Spleen (tissue), 13 donors: ENCODE measurements around the gene WAC. TPM values are rescaled to one million over a fixed set of nuclear protein-coding genes. Genes with fewer than 3 reads are reported as not detected.
A peak's percentile ranks its signal among the peaks of the same experiment; 100 is the strongest.
"Not testable (repeated sequence)": the region's sequence is repeated elsewhere in the genome, so short reads cannot be mapped to it uniquely, and the experiment has no call there.

Experiments
- DNase-seq: peaks from one replicate; pipeline ENCODE4 v3.0.0-alpha.2; 2020
- H3K27ac ChIP-seq, 8 donors: fragments of 200-600 bp; sonication (generic) in 7 of 8; 1 replicate in 4 of 8; 2 replicates in 4 of 8; pipeline versions ENCODE4 v1.5.0 to v1.8.0; 2016 to 2021; ENCODE audit warnings: inconsistent platforms in 4 of 8, mild to moderate bottlenecking in 4 of 8, moderate library complexity in 1 of 8
- H3K27me3 ChIP-seq, 7 donors: fragments of 200-600 bp; sonication (generic) in 6 of 7; replicated peaks in 1 of 7; 1 replicate in 4 of 7; 2 replicates in 3 of 7; pipeline versions ENCODE4 v1.5.0 to v1.8.0; 2016 to 2021; ENCODE audit warnings: inconsistent platforms in 3 of 7, mild to moderate bottlenecking in 1 of 7
- H3K36me3 ChIP-seq, 6 donors: fragments of 200-600 bp; sonication (generic) in 5 of 6; 1 replicate in 4 of 6; 2 replicates in 2 of 6; pipeline versions ENCODE4 v1.5.0 to v1.8.0; 2016 to 2021; ENCODE audit warnings: inconsistent platforms in 2 of 6
- H3K4me1 ChIP-seq, 6 donors: fragments of 200-600 bp; sonication (generic) in 5 of 6; 1 replicate in 3 of 6; 2 replicates in 3 of 6; pipeline versions ENCODE4 v1.5.0 to v1.8.0; 2016 to 2021; ENCODE audit warnings: inconsistent platforms in 3 of 6
- H3K4me3 ChIP-seq, 8 donors: fragments of 200-600 bp; sonication (generic) in 7 of 8; 1 replicate in 4 of 8; 2 replicates in 4 of 8; pipeline versions ENCODE4 v1.5.0 to v1.8.0; 2016 to 2021; ENCODE audit warnings: inconsistent platforms in 4 of 8, mild to moderate bottlenecking in 4 of 8, moderate library complexity in 2 of 8
- H3K9me3 ChIP-seq, 8 donors: fragments of 200-600 bp; sonication (generic) in 7 of 8; 1 replicate in 4 of 8; 2 replicates in 4 of 8; pipeline versions ENCODE4 v1.5.0 to v1.8.0; 2016 to 2021; ENCODE audit warnings: inconsistent platforms in 4 of 8
- POLR2A ChIP-seq, 3 donors: fragments of 450-650 bp; IDR thresholded peaks; one replicate each; pipeline ENCODE4 v1.5.1; 2017; ENCODE audit warnings: antibody characterized with exemption in 3 of 3, mild to moderate bottlenecking in 1 of 3
- POLR2AphosphoS5 ChIP-seq, 3 donors: sonication (generic); formaldehyde crosslinking; IDR thresholded peaks; one replicate each; pipeline ENCODE4 v1.5.1; 2017; ENCODE audit warnings: antibody characterized with exemption in 3 of 3
- WGBS, 5 donors: extraction: QIAGEN DNeasy Blood & Tissue Kit in 3 of 5; methylation state at CpG; one replicate each; pipeline versions ENCODE4 v1.1.5 to v1.1.7; 2013 to 2018; 5-methylcytosine and 5-hydroxymethylcytosine counted together
- intact Hi-C: fragments of 100-400 bp; cut with DNase I; formaldehyde crosslinking; loops from one replicate; pipeline ENCODE4 v1.15.0; 2023; ENCODE audit warnings: low total_unique reads
- long read RNA-seq, 2 donors: transcript quantifications; one replicate each; lab custom pipeline, GENCODE V29; 2026
- polyA plus RNA-seq, 3 donors: library from polyadenylated mRNA; stranded (reverse); fragments of 200-250 nt; gene quantifications; one replicate each; pipeline ENCODE4 v1.2.1, GENCODE V29; 2013
- total RNA-seq, 7 donors: library from RNA; depleted of rRNA in 3 of 7; stranded (reverse); fragments of >200 nt in 3 of 7; fragmentation: NEBNext Ultra II Directional in 4 of 7; extraction: Animal tissue kit (Norgen Biotek cat#: 25700) in 4 of 7; gene quantifications; one replicate each; pipeline versions ENCODE4 v1.1.0 to v1.2.1, GENCODE V29; 2016 to 2021
- TF ChIP-seq, protein P1 (sequence below), 11 experiments: fragments of 200-600 bp in 7 of 11; fragments of 450-650 bp in 4 of 11; sonication (generic) in 4 of 11; IDR thresholded peaks in 8 of 11; conservative IDR thresholded peaks in 3 of 11; 1 replicate in 7 of 11; 2 replicates in 4 of 11; pipeline versions ENCODE4 v1.4.0 to v1.8.0; 2016 to 2021; ENCODE audit warnings: antibody characterized with exemption in 11 of 11, inconsistent platforms in 4 of 11, mild to moderate bottlenecking in 1 of 11
- donor health status: healthy with polysubstance abuse.
- donor health status: DM: no; HTN: no; CAD: no; lungs with moderate emphysema.
- donor health status: DM: no; HTN: no; CAD: no.
- donor health status: Bipolar disorder and iron deficiency.
- donor health status: healthy.
- donor health status: DM: no; HTN: no; CAD: no.
- donor health status: DM: yes; HTN: yes; CAD: no.

WAC gene, protein sequence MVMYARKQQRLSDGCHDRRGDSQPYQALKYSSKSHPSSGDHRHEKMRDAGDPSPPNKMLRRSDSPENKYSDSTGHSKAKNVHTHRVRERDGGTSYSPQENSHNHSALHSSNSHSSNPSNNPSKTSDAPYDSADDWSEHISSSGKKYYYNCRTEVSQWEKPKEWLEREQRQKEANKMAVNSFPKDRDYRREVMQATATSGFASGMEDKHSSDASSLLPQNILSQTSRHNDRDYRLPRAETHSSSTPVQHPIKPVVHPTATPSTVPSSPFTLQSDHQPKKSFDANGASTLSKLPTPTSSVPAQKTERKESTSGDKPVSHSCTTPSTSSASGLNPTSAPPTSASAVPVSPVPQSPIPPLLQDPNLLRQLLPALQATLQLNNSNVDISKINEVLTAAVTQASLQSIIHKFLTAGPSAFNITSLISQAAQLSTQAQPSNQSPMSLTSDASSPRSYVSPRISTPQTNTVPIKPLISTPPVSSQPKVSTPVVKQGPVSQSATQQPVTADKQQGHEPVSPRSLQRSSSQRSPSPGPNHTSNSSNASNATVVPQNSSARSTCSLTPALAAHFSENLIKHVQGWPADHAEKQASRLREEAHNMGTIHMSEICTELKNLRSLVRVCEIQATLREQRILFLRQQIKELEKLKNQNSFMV
- total RNA-seq: 100 to 1,000 TPM; 139 to 181 (median 150) TPM
- polyA plus RNA-seq: 10 to 100 TPM; 29.6 to 38.8 (median 30.8) TPM
- long read RNA-seq, donor 1, partial matches to known transcripts: 34 of 37 reads
- long read RNA-seq, donor 1, other reads (novel, unspliced or antisense): 0 of 37 reads
- long read RNA-seq, donor 2, partial matches to known transcripts: 0 of 2 reads
- long read RNA-seq, donor 2, other reads (novel, unspliced or antisense): 0 of 2 reads

DNA sequence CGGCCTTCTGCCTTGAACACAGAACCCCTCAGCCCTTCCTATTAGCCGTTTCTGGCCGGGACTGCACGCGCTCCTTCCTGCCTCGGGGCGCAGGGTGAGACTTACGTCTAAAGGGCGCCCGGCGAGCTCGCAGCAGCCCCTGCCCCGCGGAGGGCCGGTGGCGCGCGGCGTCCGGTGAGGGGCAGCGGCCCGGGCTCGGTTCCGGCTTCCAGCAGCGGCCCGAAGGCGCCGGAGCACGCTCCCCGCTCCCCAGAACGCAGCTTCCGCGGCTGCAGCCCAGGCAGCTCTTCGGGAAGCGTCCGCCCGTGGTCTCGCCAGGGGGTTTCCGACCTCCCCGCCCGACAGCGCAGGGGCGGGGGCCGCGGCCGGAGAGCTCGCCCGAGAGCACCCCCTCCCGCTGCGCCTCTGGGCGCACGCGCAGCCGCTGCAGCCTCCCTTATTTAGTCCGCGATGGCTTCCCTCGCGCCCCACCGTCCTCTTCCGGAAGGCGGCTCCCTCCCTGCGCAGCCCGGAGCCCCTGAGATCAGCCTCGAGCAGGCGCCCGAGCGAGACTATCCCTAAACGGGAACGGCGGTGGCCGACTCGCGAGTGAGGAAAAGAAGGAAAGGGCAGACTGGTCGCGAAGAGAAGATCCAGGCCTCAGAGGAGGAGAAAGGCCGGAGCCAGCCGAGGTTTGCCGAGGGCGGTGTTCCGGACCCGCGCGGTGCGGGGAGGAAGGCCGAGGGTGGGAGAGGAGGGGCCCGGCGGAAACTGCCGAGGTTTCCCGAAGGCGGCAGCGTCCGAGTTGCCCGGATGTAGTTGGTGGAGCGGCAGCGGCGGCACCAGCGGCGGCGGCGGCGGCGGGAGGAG, at the start of gene WAC:
Gene WAC, plus strand, starts transcription at position 782 of the 849 bp plus-strand sequence. CDS start 462 bp downstream, outside the sequence.
- H3K27ac ChIP-seq: peak within 1 kb of the TSS; percentile 98 to 100 (median 99)
- TF ChIP-seq POLR2AphosphoS5 (IDR thresholded peaks at IDR 0.05) (peak; percentile 92 to 98 (median 96)), POLR2A (IDR thresholded peaks at IDR 0.05) (peak in 2 of 3 donors; percentile 19 to 70)
- TF ChIP-seq, protein P1, sequence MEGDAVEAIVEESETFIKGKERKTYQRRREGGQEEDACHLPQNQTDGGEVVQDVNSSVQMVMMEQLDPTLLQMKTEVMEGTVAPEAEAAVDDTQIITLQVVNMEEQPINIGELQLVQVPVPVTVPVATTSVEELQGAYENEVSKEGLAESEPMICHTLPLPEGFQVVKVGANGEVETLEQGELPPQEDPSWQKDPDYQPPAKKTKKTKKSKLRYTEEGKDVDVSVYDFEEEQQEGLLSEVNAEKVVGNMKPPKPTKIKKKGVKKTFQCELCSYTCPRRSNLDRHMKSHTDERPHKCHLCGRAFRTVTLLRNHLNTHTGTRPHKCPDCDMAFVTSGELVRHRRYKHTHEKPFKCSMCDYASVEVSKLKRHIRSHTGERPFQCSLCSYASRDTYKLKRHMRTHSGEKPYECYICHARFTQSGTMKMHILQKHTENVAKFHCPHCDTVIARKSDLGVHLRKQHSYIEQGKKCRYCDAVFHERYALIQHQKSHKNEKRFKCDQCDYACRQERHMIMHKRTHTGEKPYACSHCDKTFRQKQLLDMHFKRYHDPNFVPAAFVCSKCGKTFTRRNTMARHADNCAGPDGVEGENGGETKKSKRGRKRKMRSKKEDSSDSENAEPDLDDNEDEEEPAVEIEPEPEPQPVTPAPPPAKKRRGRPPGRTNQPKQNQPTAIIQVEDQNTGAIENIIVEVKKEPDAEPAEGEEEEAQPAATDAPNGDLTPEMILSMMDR (IDR thresholded peaks at IDR 0.05 in 8 of 11, conservative IDR thresholded peaks at IDR 0.05 in 3 of 11): peak in 6 of 11 experiments; percentile 16 to 49 (median 32)
- H3K36me3 ChIP-seq: peaks cover 3 to 40% (median 20%) of the 10 kb centered on the region in 6 donors
- H3K9me3 ChIP-seq: no peaks in the 10 kb centered on the region
- no peaks in the 10 kb centered on the region for H3K27me3 ChIP-seq
- peak within 1 kb of the TSS; percentile 67 to 95 (median 86) for H3K4me3 ChIP-seq
- peak; percentile 99 for DNase-seq
- WGBS, 5 donors: 0 to 1% (median 0%) methylated on average over 51 to 102 of the region's 102 CpGs
- H3K4me1 ChIP-seq: peaks cover 29 to 77% (median 55%) of the 10 kb centered on the region in 6 donors
- intact Hi-C loops: loop anchor here (10.0 kb wide), 1 partner anchor 52 kb away; no protein-coding TSS in a partner anchor

DNA sequence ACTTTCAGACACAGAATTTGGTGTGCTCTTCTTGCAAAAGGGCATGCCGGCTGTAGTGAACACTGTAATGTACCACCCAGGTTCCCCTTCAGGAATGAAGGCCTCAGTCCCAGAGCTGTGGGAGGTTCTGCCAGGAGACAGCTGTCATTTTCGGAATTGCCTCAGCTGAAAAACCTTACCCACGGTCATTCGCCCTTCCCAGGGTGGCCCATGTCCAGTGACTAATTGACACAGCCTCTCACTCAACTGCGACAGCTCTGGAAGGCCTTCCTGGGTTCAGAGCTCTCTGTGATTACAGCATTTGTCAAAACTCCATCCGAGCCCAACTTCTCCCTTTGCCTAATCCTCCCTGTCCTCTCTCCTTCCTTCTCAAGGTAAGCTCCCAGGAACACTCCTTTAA, 43.7 kb upstream of the WAC start:
- no peaks in the 10 kb centered on the region for H3K36me3 ChIP-seq
- TF ChIP-seq POLR2AphosphoS5 (IDR thresholded peaks at IDR 0.05) (no peak), POLR2A (IDR thresholded peaks at IDR 0.05) (no peak)
- TF ChIP-seq, protein P1 (IDR thresholded peaks at IDR 0.05 in 8 of 11, conservative IDR thresholded peaks at IDR 0.05 in 3 of 11): no peak
- H3K9me3 ChIP-seq: no peaks in the 10 kb centered on the region
- no peak for DNase-seq
- H3K4me3 ChIP-seq: no peak overlapping the region
- no peaks in the 10 kb centered on the region for H3K27me3 ChIP-seq
- intact Hi-C loops: no loop called here
- peaks cover 0 to 31% (median 0%) of the 10 kb centered on the region in 6 donors for H3K4me1 ChIP-seq
- WGBS, 5 donors: 73 to 93% (median 82%) methylated on average over 5 to 6 of the region's 6 CpGs
- no peak overlapping the region for H3K27ac ChIP-seq

DNA sequence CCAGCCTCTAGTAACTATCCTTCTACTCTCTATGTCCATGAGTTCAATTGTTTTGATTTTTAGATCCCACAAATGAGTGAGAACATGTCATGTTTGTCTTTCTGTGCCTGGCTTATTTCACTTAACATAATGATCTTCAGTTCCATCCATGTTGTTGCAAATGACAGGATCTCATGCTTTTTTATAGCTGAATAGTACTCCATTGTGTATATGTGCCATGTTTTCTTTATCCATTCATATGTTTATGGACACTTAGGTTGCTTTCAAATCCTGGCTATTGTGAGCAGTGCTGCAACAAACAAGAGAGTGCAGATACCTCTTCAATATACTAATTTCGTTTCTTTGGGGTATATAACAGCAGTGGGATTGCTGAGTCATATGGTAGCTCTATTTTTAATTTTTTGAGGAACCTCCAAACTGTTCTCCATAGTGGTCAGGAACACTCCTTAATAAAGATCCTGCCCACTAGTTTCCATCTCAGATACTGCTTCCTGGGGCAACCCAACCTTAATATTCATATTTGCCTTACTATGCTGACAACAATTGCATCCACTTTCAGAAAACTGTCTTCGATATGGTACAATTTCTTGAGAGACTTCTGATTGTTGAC, 42.6 kb upstream of the WAC start:
- H3K9me3 ChIP-seq, intact Hi-C loops, DNase-seq, H3K27me3 ChIP-seq, H3K4me3 ChIP-seq, H3K36me3 ChIP-seq: not testable (repeated sequence)
- peaks cover 0 to 33% (median 0%) of the 10 kb centered on the region in 6 donors for H3K4me1 ChIP-seq
- 60 to 72% (median 64%) methylated on average over 2 of the region's 2 CpGs for WGBS, 5 donors
- peak overlapping the region in 2 of 8 donors; percentile 77 to 88 for H3K27ac ChIP-seq
